Erythroblast (primary cell): ENCODE data around the gene ZNF697.

Experiments used
- GATA1 ChIP-seq: IDR thresholded peaks from 2 replicates; pipeline ENCODE4 v1.6.1; 2011; ENCODE audit warnings: low read depth, mild to moderate bottlenecking, control low read depth, low read length, moderate library complexity
- POLR2A ChIP-seq: IDR thresholded peaks from 2 replicates; pipeline ENCODE4 v1.6.1; 2011; ENCODE audit warnings: mild to moderate bottlenecking, low read length

GRCh38 chr1:119590393-119590792, 57.7 kb downstream of the ZNF697 start:
- TF ChIP-seq POLR2A (no peak), GATA1 (no peak)
